ENCODE results near the gene ITGA6.

- TF ChIP-seq, protein P1, sequence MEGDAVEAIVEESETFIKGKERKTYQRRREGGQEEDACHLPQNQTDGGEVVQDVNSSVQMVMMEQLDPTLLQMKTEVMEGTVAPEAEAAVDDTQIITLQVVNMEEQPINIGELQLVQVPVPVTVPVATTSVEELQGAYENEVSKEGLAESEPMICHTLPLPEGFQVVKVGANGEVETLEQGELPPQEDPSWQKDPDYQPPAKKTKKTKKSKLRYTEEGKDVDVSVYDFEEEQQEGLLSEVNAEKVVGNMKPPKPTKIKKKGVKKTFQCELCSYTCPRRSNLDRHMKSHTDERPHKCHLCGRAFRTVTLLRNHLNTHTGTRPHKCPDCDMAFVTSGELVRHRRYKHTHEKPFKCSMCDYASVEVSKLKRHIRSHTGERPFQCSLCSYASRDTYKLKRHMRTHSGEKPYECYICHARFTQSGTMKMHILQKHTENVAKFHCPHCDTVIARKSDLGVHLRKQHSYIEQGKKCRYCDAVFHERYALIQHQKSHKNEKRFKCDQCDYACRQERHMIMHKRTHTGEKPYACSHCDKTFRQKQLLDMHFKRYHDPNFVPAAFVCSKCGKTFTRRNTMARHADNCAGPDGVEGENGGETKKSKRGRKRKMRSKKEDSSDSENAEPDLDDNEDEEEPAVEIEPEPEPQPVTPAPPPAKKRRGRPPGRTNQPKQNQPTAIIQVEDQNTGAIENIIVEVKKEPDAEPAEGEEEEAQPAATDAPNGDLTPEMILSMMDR (IDR thresholded peaks at IDR 0.05): no peak
- no peak for TF ChIP-seq ZFX (IDR thresholded peaks at IDR 0.05; ENCODE audit: borderline replicate concordance)
These were observed 112.4 kb downstream of the ITGA6 start for GRCh38 chr2:172539767-172540166.

Data from 22Rv1 (cell line).